T-helper 1 cell treated with Interleukin-12 subunit alpha and Interleukin-12 subunit beta and Interleukin-4 antibody, amounts not matched to agents 30 ng/mL and 1 ng/mL, for 36 hours (primary cell): ENCODE results near the gene CEP112. TPM values are rescaled to one million over a fixed set of nuclear protein-coding genes. Genes with fewer than 3 reads are reported as not detected.

Experiments
- intact Hi-C: fragments of 100-400 bp; cut with micrococcal nuclease; formaldehyde crosslinking; loops from one replicate; pipeline ENCODE4 v1.15.1; 2024
- total RNA-seq: library from RNA; stranded (reverse); gene quantifications from 2 replicates; pipeline ENCODE4 v1.2.3, GENCODE V29; 2022

Gene CEP112
- total RNA-seq, 1 donor from 2014 or later, result 3.0 TPM

GRCh38 chr17:66211047-66211810 is 19.3 kb upstream of the CEP112 start:
- intact Hi-C loops, result no loop called here

DNA sequence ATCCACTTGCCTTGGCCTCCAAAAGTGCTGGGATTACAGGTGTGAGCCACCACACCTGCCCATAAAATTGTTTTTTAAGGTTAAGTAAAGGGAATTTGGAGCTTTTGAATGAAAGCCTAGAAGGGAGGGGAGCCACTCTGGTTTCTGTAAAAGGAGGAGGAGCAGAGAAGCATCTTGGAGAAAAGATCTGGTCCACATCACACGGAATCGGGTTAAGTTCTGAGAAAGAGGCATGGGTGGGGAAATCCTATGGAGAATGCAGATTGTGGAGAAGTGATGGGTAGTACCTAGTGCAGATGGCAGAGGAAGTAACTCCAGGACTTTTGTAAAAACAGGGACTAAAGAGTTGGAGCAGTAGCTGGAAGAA is 18.3 kb upstream of the CEP112 start:
- intact Hi-C loops, result no loop called here

- intact Hi-C loops, result no loop called here
These were observed 16.0 kb upstream of the CEP112 start for GRCh38 chr17:66207936-66208335.

- intact Hi-C loops, result no loop called here
These were observed 11.5 kb upstream of the CEP112 start for GRCh38 chr17:66203274-66204015.

GRCh38 chr17:66200685-66201092 is 8.8 kb upstream of the CEP112 start:
- intact Hi-C loops, result loop anchor here (1.0 to 2.0 kb wide), 8 partner anchors 8 to 706 kb away; partner anchors contain the start of gene CEP112

DNA sequence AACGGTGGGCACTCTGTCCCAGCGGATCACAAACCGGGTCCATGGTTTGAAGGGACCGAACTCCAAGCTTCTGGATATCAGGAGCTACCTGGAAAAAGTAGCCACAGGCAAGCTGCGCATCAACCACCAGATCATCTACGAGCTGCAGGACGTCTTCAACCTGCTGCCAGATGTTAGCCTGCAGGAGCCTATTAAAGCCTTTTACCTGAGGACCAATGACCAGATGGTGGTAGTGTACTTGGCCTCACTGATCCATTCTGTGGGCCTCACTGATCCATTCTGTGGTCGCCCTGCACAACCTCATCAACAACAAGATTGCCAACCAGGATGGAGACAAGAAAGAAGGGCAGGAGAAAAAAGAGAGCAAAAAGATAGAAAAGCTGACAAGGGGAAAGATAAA is 6.3 kb upstream of the CEP112 start:
- intact Hi-C loops, result no loop called here

- intact Hi-C loops, result loop anchor here (1.0 to 5.0 kb wide), 9 partner anchors 9 to 1070 kb away; partner anchors contain the start of gene PRKCA
These were observed 400 bp upstream of the CEP112 start for GRCh38 chr17:66192378-66192687.

GRCh38 chr17:66190738-66191592 is 968 bp downstream of the CEP112 start:
- intact Hi-C loops, result loop anchor here (5.0 kb wide), 4 partner anchors 111 to 1069 kb away; partner anchors contain the start of gene PRKCA

GRCh38 chr17:66187718-66188117 is 4.2 kb downstream of the CEP112 start:
- intact Hi-C loops, result no loop called here

DNA sequence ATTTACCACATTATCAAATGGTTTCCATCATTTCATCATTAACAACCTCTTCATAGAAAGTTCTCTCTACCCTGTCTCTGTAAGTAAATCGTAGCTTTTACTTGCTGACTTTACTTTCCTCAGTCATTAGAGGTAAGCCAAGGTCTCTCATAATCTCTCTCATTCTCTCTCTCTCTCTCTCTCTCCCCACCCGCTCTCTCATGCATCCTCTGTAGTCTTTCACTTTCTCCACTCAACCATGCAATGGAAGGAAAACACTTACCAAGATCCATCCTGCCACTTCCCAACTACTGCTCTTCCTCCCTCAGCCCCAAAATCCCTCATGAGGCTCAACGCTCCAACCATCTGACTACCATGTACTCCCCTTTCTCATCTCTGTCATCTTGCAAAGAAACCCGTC is 6.1 kb downstream of the CEP112 start:
- intact Hi-C loops, result no loop called here

GRCh38 chr17:66184392-66184791 is 7.5 kb downstream of the CEP112 start:
- intact Hi-C loops, result no loop called here

DNA sequence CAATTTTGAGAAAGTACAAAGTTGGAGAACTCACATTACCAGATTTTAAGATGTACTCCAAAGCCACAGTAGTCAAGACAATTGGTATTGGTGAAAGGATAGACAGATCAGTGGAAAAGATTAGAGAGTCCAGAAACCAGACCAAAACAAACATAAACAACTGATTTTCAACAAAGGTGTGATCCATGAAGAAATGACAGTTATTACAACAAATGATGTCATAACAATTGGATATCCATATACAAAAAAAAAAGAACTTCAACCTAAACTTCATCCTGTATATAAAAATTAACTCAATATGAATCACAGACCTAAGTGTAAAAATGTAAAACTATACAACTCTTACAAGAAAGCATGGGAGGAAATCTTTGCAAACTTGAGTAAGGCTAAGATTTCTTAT is 8.4 kb downstream of the CEP112 start:
- intact Hi-C loops, result no loop called here

DNA sequence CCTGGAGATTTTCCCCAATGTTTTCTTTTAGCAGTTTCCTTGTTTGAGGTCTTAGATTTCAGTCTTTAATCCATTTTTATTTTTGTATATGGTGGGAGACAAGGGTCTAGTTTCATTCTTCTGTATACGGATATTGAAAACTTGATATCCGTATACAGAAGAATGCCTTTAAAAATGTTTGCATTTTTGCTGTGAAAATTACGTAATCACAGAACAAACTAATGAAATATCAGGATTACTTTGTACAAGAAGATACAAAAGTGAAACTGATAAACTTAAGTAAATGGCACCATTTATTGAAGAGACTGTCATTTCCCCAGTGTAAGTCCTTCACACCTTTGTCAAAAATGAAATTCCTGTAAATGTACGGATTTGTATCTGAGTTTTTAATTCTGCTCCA is 13.3 kb downstream of the CEP112 start:
- intact Hi-C loops, result no loop called here

DNA sequence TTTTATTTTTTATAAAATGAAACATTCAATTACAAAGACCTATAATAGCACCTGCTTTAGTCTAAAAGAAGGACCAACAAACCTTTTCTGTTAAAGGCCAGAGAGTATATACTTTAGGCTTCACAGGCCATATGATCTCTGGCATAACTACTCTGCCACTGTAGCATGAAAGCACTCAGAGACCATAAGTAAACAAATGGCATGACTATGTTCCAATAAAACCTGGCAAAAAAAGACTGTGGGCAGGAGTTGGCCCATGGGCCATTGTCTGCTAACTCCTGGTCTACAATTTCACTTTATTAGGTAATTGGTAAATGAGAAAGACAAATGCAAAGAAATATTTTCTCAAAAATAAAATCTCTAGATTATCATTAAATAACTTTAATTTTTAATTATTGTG is 14.9 kb downstream of the CEP112 start:
- intact Hi-C loops, result no loop called here

- intact Hi-C loops, result no loop called here
These were observed 16.0 kb downstream of the CEP112 start for GRCh38 chr17:66175892-66176291.

DNA sequence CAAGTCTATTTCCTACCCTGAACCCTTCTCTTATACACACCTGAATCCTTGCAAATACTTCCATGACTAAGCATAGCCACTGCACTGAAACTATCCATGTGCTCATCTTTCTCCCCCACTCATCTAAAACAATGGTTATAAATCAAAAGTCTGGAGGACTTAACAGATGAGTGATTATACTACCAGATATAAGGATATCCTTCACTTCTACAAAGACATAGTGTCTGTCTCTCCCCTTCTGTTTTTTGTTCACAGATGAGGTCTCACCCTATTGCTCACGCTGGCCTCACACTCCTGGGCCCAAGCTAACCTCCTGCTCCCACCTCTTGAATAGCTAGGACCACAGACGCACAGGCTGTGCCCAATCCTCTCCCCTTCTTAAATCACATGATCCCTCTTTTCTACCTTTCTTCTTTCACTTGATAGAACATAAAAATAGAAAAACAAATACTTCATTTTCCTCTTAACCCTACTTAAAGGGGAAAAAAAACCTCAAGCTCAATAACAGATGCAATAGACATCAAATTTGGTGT is 19.2 kb downstream of the CEP112 start:
- intact Hi-C loops, result no loop called here

DNA sequence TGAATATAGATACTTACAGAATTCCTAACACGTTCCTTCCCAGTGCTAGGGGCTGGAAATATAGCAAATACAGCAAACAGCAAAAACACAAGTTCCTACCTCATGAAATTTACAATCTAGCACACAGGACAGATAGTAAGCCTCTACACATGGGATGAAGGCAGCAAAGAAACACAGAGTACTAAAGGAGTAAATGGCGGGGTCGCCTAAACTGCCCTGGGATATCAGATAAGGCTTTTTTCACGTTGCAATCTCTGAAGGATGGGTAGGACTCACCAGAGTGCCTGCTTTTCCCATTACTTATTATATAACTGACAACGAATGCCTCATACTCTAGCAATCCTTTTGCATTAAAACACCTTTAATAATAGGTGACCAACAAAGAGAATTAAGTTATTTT is 19.8 kb downstream of the CEP112 start:
- intact Hi-C loops, result no loop called here

GRCh38 chr17:66171692-66172091 is 20.2 kb downstream of the CEP112 start:
- intact Hi-C loops, result no loop called here

- intact Hi-C loops, result no loop called here
These were observed 20.8 kb downstream of the CEP112 start for GRCh38 chr17:66171172-66171571.

GRCh38 chr17:66169839-66170238 is 22.1 kb downstream of the CEP112 start:
- intact Hi-C loops, result loop anchor here (10.0 kb wide), 2 partner anchors 1235 to 1395 kb away; no protein-coding TSS in a partner anchor

DNA sequence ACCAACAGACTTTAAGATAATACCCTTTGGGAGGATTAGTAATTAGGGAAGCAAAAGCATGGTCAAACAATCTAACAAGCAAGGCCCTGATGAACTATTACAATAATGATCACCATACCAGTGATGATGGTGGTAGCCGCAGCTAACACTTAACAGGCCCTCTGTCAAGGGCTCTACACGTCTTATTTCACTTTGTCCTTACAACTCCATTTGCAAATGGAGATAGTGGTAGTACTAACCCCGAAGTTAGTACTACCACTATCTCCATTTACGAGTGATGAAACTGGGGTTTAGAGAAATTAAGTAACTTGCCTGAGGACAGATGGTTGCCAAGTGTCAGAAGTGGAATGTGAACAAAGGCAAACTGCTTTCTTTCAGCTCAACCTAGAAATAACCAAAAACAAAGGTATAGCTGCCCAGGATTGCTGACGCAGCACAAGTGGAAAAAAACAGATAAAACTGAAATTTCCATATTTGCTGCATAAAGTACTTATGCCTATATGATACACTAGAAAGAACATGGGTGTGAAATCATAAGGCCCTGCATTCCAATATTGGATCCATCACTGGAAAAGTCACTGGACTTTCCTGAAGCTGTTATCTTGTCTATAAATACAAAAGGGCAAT is 24.6 kb downstream of the CEP112 start:
- intact Hi-C loops, result loop anchor here (10.0 kb wide), 2 partner anchors 1233 to 1393 kb away; no protein-coding TSS in a partner anchor
